K562 (cell line): ENCODE results near the gene ORAI3. TPM values are rescaled to one million over a fixed set of nuclear protein-coding genes. Genes with fewer than 3 reads are reported as not detected.

Experiments used
- CTBP1 ChIP-seq: fragments of 450-650 bp; IDR thresholded peaks from 2 replicates; pipeline ENCODE4 v1.6.1; 2016; ENCODE audit warnings: borderline replicate concordance
- DPF2 ChIP-seq: fragments of 450-650 bp; IDR thresholded peaks from 2 replicates; pipeline ENCODE4 v1.6.1; 2016
- FOSL1 ChIP-seq: fragments of 200-800 bp; sonication (Bioruptor generic); conservative IDR thresholded peaks from 2 replicates; pipeline ENCODE4 v1.6.1; 2016; ENCODE audit warnings: missing genetic modification characterization, missing compliant biosample characterization
- FOXP1 ChIP-seq: sonication (generic); formaldehyde crosslinking; IDR thresholded peaks from 2 replicates; pipeline ENCODE4 v1.8.0; 2022; ENCODE audit warnings: mild to moderate bottlenecking, missing genetic modification reagents
- IFI16 ChIP-seq: fragments of 250-450 bp; sonication (Bioruptor Pico); IDR thresholded peaks from 2 replicates; pipeline ENCODE4 v2.1.2; 2022; ENCODE audit warnings: mild to moderate bottlenecking, inconsistent platforms
- KLF13 ChIP-seq: fragments of 450-650 bp; IDR thresholded peaks from 2 replicates; pipeline ENCODE4 v1.6.1; 2016; ENCODE audit warnings: missing genetic modification characterization, low read depth, mild to moderate bottlenecking, missing compliant biosample characterization, moderate library complexity, borderline replicate concordance
- NR2F6 ChIP-seq: fragments of 450-650 bp; formaldehyde crosslinking; IDR thresholded peaks from 2 replicates; pipeline ENCODE4 v1.4.0; 2020; ENCODE audit warnings: mild to moderate bottlenecking
- PHF20 ChIP-seq: fragments of 450-650 bp; IDR thresholded peaks from 2 replicates; pipeline ENCODE4 v1.6.1; 2018; ENCODE audit not compliant: partially characterized antibody
- SREBF1 ChIP-seq: fragments of 150-350 bp; IDR thresholded peaks from 2 replicates; pipeline ENCODE4 v1.6.1; 2014; ENCODE audit warnings: antibody characterized with exemption, low read depth, low read length, borderline replicate concordance
- SRSF3 ChIP-seq: fragments of 200-400 bp; formaldehyde crosslinking; IDR thresholded peaks from 2 replicates; pipeline ENCODE4 v1.6.1; 2016; ENCODE audit warnings: mild to moderate bottlenecking, low read length, moderate library complexity; ENCODE audit not compliant: insufficient read depth
- SRSF9 ChIP-seq: fragments of 200-400 bp; formaldehyde crosslinking; IDR thresholded peaks from 2 replicates; pipeline ENCODE4 v1.6.1; 2017; ENCODE audit warnings: low read depth, low read length, borderline replicate concordance
- TARDBP ChIP-seq: fragments of 450-650 bp; IDR thresholded peaks from 2 replicates; pipeline ENCODE4 v1.6.1; 2016
- ZBTB7A ChIP-seq: IDR thresholded peaks from 2 replicates; pipeline ENCODE4 v1.6.1; 2011; ENCODE audit warnings: low read depth, mild to moderate bottlenecking, low read length, moderate library complexity, borderline replicate concordance; ENCODE audit not compliant: control insufficient read depth
- ZC3H8 ChIP-seq: fragments of 450-650 bp; IDR thresholded peaks from 2 replicates; pipeline ENCODE4 v1.6.1; 2017
- ZNF165 ChIP-seq: fragments of 250-450 bp; sonication (Bioruptor Pico); IDR thresholded peaks from 2 replicates; pipeline ENCODE4 v1.4.0; 2020; ENCODE audit warnings: borderline replicate concordance
- ZNF212 ChIP-seq: fragments of 450-650 bp; formaldehyde crosslinking; IDR thresholded peaks from 2 replicates; pipeline ENCODE4 v1.4.0; 2020; ENCODE audit warnings: mild to moderate bottlenecking
- ZNF239 ChIP-seq: fragments of 250-450 bp; sonication (Bioruptor Pico); IDR thresholded peaks from 2 replicates; pipeline ENCODE4 v1.4.0; 2020; ENCODE audit warnings: mild to moderate bottlenecking
- ZNF384 ChIP-seq: IDR thresholded peaks from 2 replicates; pipeline ENCODE4 v1.6.1; 2012; ENCODE audit warnings: low read depth, low read length, improper control_type of control experiment
- polyA plus RNA-seq, 8 experiments: library from polyadenylated mRNA; depleted of rRNA in 4 of 8; stranded (reverse) in 5 of 8; unstranded in 3 of 8; fragments of >200 nt; fragmentation: Nextera tagmentation in 2 of 8; fragmentation: Illumina TruSeq in 1 of 8; extraction: Ambion mirVana in 2 of 8; extraction: Trizol in 1 of 8; gene quantifications; 2 replicates each; pipeline versions ENCODE4 v1.2.1 to v1.2.3, GENCODE V29; 2011 to 2014; ENCODE audit warnings: inconsistent platforms in 1 of 8, missing spikeins in 1 of 8
- total RNA-seq, 7 experiments: library from RNA; depleted of rRNA in 6 of 7; stranded (reverse); fragments of >200 nt in 6 of 7; fragmentation: Illumina TruSeq in 2 of 7; extraction: Trizol in 2 of 7; gene quantifications; 2 replicates each; pipeline versions ENCODE4 v1.2.1 to v1.2.3, GENCODE V29; 2011 to 2021; ENCODE audit warnings: low replicate concordance in 1 of 7
- TF ChIP-seq, protein P1 (sequence below): sonication (generic); IDR thresholded peaks from 2 replicates; pipeline ENCODE4 v1.6.1; 2016
- TF ChIP-seq, protein P2 (sequence below): sonication (generic); formaldehyde crosslinking; IDR thresholded peaks from 2 replicates; pipeline ENCODE4 v1.8.1; 2023; ENCODE audit warnings: mild to moderate bottlenecking, missing genetic modification reagents

Gene ORAI3
- total and polyA plus RNA-seq, 9 of the 15 experiments (the other 6 are each of a cell fraction or from before 2014, with no cell fraction given), result 4.9 to 23.3 (median 14.1) TPM

DNA sequence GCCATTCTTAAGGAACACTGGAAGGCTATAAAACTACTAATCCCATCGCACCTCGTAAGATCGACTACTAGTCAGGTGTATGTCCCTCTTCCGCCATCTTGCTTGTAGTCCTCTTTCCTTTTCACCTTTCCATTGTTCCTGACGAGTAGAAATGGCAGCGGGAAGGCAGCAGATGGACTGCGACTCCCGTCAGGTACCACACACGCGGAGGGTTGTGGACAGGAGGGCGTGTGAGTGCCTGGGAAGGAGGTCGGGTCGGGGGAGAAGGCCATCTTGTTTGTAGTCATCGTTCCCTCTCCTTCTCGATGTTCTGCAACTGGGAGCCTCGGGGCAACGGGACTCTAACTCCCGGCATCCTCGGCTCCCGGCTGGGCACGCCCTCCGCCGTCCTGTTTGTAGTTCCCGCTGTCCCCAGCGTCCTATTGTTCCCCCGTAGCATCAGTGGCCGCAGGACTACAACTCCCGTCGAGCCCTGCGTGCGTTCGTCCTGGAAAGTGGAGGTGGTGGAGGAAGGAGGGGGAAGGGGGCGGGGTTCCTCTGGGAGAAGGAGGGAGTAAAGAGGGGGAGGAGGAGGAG lies 25.8 kb upstream of the ORAI3 start (continued):
- TF ChIP-seq DPF2 (no peak), ZC3H8 (no peak), KLF13 (peak; percentile 95), SRSF9 (no peak), ZBTB7A (no peak), CTBP1 (peak; percentile 70), SREBF1 (0 out of 2 replicates have a peak, but pooled peaks have one; percentile 26), ZNF212 (0 out of 2 replicates have a peak, but pooled peaks have one; percentile 45), ZNF165 (CRISPR knock-in tag) (peak; percentile 75; the same call in 1 of the 2 replicates), ZNF239 (CRISPR knock-in tag) (peak; percentile 67), ZNF384 (no peak), FOXP1 (CRISPR knock-in tag) (peak; percentile 90), NR2F6 (CRISPR knock-in tag) (no peak), TARDBP (no peak), FOSL1 (tag) (peak; percentile 48), IFI16 (no peak), SRSF3 (no peak), PHF20 (no peak)
- TF ChIP-seq, protein P1, sequence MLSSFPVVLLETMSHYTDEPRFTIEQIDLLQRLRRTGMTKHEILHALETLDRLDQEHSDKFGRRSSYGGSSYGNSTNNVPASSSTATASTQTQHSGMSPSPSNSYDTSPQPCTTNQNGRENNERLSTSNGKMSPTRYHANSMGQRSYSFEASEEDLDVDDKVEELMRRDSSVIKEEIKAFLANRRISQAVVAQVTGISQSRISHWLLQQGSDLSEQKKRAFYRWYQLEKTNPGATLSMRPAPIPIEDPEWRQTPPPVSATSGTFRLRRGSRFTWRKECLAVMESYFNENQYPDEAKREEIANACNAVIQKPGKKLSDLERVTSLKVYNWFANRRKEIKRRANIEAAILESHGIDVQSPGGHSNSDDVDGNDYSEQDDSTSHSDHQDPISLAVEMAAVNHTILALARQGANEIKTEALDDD, result 0 out of 2 replicates have a peak, but pooled peaks have one; percentile 32
- TF ChIP-seq, protein P2, sequence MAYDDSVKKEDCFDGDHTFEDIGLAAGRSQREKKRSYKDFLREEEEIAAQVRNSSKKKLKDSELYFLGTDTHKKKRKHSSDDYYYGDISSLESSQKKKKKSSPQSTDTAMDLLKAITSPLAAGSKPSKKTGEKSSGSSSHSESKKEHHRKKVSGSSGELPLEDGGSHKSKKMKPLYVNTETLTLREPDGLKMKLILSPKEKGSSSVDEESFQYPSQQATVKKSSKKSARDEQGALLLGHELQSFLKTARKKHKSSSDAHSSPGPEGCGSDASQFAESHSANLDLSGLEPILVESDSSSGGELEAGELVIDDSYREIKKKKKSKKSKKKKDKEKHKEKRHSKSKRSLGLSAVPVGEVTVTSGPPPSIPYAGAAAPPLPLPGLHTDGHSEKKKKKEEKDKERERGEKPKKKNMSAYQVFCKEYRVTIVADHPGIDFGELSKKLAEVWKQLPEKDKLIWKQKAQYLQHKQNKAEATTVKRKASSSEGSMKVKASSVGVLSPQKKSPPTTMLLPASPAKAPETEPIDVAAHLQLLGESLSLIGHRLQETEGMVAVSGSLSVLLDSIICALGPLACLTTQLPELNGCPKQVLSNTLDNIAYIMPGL (CRISPR knock-in tag), result no peak
